Testis (tissue), 3 donors: Measurements from ENCODE around the gene SMARCAD1. TPM values are rescaled to one million over a fixed set of nuclear protein-coding genes. Genes with fewer than 3 reads are reported as not detected.

ENCODE experiments used
- DNase-seq: peaks from one replicate; pipeline ENCODE4 v3.0.0-alpha.2; 2019
- H3K27ac ChIP-seq, 2 donors: fragments of 200-600 bp; sonication (generic); one replicate each; pipeline ENCODE4 v1.5.1; 2019
- H3K27me3 ChIP-seq: fragments of 200-600 bp; sonication (generic); one replicate; pipeline ENCODE4 v1.5.1; 2019
- H3K36me3 ChIP-seq: fragments of 200-600 bp; sonication (generic); one replicate; pipeline ENCODE4 v1.5.1; 2017; ENCODE audit warnings: low read depth; ENCODE audit errors: missing control alignments
- H3K4me1 ChIP-seq: fragments of 200-600 bp; sonication (generic); one replicate; pipeline ENCODE4 v1.5.1; 2019
- H3K4me3 ChIP-seq, 2 donors: fragments of 200-600 bp; sonication (generic); one replicate each; pipeline ENCODE4 v1.5.1; 2017 to 2019
- H3K9me3 ChIP-seq: fragments of 200-600 bp; sonication (generic); one replicate; pipeline ENCODE4 v1.5.1; 2017
- POLR2A ChIP-seq: fragments of 450-650 bp; IDR thresholded peaks from one replicate; pipeline ENCODE4 v1.6.1; 2017; ENCODE audit warnings: antibody characterized with exemption, mild to moderate bottlenecking, moderate library complexity
- WGBS, 2 donors: methylation state at CpG; one replicate each; pipeline ENCODE4 v1.1.5; 2018; 5-methylcytosine and 5-hydroxymethylcytosine counted together
- intact Hi-C: fragments of 100-400 bp; cut with DNase I; formaldehyde crosslinking; loops from one replicate; pipeline ENCODE4 v1.15.1; 2023; ENCODE audit warnings: low total_unique reads
- polyA plus RNA-seq: library from polyadenylated mRNA; stranded (reverse); fragments of 350-450 nt; fragmentation: Illumina TruSeq; extraction: RNeasy Lipid Tissue Mini Kit (QIAGEN cat#74804); gene quantifications from one replicate; pipeline ENCODE4 v1.2.3, GENCODE V29; 2014; ENCODE audit warnings: low read depth, low replicate concordance; ENCODE audit not compliant: insufficient read depth
- total RNA-seq, 2 donors: library from RNA; depleted of rRNA; stranded (reverse); fragments of >200 nt; gene quantifications; one replicate each; pipeline ENCODE4 v1.2.3, GENCODE V29; 2016
- TF ChIP-seq, protein P1 (sequence below), 3 experiments: fragments of 450-650 bp in 2 of 3; fragments of 200-600 bp in 1 of 3; sonication (generic) in 1 of 3; IDR thresholded peaks; one replicate each; pipeline ENCODE4 v1.5.1; 2016 to 2019; ENCODE audit warnings: antibody characterized with exemption in 3 of 3, mild to moderate bottlenecking in 2 of 3, moderate library complexity in 1 of 3

Gene SMARCAD1
- total and polyA plus RNA-seq, 3 donors from 2014 or later = 17.4 to 35.6 (median 31.7) TPM

DNA sequence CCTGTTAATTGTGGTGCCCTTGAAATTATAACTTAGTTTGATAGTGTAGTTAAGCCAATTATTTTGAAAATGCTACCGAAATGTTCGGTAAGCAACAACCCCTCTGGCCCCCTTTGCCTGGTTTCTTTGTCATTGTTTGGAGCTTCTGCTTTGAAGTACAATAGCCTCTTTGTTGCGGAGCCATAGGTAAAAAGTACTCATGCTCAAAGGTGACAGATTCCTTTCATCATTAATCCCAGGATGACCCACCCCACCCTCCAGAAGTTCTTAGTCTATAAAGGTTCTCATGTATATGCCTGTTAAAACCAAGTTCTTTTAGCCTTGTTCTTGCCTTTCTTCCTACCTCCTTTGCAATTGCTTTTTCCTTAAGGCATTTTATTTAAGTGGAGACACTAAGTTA is 42.4 kb upstream of the SMARCAD1 start:
- Histone ChIP-seq H3K27me3 (no peaks in the 10 kb centered on the region), H3K9me3 (no peaks in the 10 kb centered on the region), H3K27ac (no peak overlapping the region), H3K4me1 (no peaks in the 10 kb centered on the region), H3K4me3 (no peak overlapping the region), H3K36me3 (no peaks in the 10 kb centered on the region)
- WGBS, 2 donors = 76 to 77% methylated on average over 3 of the region's 3 CpGs
- intact Hi-C loops = no loop called here
- no peak for DNase-seq
- no peak for TF ChIP-seq POLR2A
- TF ChIP-seq, protein P1, sequence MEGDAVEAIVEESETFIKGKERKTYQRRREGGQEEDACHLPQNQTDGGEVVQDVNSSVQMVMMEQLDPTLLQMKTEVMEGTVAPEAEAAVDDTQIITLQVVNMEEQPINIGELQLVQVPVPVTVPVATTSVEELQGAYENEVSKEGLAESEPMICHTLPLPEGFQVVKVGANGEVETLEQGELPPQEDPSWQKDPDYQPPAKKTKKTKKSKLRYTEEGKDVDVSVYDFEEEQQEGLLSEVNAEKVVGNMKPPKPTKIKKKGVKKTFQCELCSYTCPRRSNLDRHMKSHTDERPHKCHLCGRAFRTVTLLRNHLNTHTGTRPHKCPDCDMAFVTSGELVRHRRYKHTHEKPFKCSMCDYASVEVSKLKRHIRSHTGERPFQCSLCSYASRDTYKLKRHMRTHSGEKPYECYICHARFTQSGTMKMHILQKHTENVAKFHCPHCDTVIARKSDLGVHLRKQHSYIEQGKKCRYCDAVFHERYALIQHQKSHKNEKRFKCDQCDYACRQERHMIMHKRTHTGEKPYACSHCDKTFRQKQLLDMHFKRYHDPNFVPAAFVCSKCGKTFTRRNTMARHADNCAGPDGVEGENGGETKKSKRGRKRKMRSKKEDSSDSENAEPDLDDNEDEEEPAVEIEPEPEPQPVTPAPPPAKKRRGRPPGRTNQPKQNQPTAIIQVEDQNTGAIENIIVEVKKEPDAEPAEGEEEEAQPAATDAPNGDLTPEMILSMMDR (IDR thresholded peaks at IDR 0.05) = no peak

DNA sequence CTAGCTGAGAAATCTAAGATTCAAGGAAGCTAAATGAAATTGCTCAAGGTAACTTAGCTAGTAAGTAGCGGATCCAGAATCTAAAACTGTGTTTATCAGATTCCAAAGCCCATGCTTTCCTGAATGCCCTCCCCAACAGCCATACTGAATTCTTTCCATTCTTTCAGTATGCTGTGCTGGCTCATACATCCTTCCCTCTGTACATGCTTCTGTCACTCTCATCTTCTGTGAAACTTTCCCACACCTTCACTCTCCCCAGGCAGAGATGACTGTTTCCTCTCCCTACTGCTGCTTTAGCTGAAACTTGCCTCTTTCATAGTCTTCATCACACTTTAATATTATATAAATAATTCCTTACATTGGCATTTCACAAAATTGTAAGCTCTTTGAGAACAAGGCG is 39.3 kb upstream of the SMARCAD1 start:
- Histone ChIP-seq H3K4me1 (no peaks in the 10 kb centered on the region), H3K27ac (no peak overlapping the region), H3K27me3 (no peaks in the 10 kb centered on the region), H3K36me3 (no peaks in the 10 kb centered on the region), H3K4me3 (no peak overlapping the region), H3K9me3 (no peaks in the 10 kb centered on the region)
- 67 to 78% methylated on average over 2 of the region's 2 CpGs for WGBS, 2 donors
- DNase-seq = no peak
- no peak for TF ChIP-seq POLR2A
- TF ChIP-seq, protein P1 (IDR thresholded peaks at IDR 0.05) = no peak
- intact Hi-C loops = no loop called here

DNA sequence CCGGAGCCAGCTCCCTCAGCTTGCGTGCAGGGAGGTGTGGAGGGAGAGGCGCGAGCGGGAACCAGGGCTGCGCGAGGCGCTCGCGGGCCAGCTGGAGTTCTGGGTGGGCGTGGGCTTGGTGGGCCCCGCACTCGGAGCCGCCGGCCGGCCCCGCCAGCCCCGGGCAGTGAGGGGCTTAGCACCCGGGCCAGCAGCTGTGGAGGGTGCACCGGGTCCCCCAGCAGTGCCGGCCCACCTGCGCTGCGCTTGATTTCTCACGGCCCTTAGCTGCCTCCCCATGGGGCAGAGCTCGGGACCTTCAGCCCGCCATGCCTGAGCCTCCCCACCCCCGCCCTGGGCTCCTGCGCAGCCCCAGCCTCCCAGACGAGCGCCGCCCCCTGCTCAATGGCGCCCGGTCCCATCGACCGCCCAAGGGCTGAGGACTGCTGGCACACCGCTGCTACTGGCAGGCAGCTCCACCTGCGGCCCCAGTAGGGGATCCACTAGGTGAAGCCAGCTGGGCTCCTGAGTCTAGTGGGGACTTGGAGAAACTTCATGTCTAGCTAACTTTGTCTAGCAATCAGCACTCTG is 37.8 kb upstream of the SMARCAD1 start:
- Histone ChIP-seq H3K9me3 (no peaks in the 10 kb centered on the region), H3K4me3 (peak overlapping the region; percentile 31 to 48), H3K27ac (no peak overlapping the region), H3K36me3 (no peaks in the 10 kb centered on the region), H3K4me1 (no peaks in the 10 kb centered on the region), H3K27me3 (no peaks in the 10 kb centered on the region)
- DNase-seq = no peak
- TF ChIP-seq, protein P1 (IDR thresholded peaks at IDR 0.05) = no peak
- no peak for TF ChIP-seq POLR2A
- intact Hi-C loops = no loop called here
- WGBS, 2 donors = 77% methylated on average over 37 of the region's 37 CpGs; no CpG with 5 or more reads in 1 of the 2 donors

DNA sequence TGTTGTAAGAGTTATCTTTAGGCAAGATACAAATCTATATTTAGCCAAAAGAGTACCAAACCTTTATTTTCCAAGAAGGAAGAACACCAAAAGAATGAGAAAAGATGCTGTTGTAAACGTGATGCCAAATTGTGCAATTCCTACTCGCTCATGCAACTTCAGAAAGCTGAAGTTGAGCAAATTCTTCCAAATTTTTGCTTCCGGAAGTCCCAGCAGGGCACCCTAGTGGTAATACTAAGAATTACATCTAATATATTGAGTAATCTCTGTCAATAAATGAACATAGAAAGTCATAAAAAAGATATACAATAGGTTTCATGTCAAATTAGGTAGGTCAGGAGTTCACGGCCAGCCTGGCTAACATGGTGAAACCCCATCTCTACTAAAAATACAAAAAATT is 36.0 kb upstream of the SMARCAD1 start:
- no peaks in the 10 kb centered on the region for H3K4me1 ChIP-seq
- no peak overlapping the region for H3K27ac ChIP-seq
- H3K27me3 ChIP-seq = no peaks in the 10 kb centered on the region
- no peak for TF ChIP-seq POLR2A
- TF ChIP-seq, protein P1 (IDR thresholded peaks at IDR 0.05) = peak in 1 of 3 experiments; percentile 69
- 82 to 84% methylated on average over 4 of the region's 4 CpGs for WGBS, 2 donors
- H3K9me3 ChIP-seq = no peaks in the 10 kb centered on the region
- H3K4me3 ChIP-seq = no peak overlapping the region
- intact Hi-C loops = no loop called here
- H3K36me3 ChIP-seq = no peaks in the 10 kb centered on the region
- no peak for DNase-seq
